H9 (cell line): ENCODE results near the gene ACTN4. TPM values are rescaled to one million over a fixed set of nuclear protein-coding genes. Genes with fewer than 3 reads are reported as not detected.

Source experiments
- DNase-seq: peaks from one replicate; pipeline ENCODE4 v3.0.0-alpha.2; 2017
- H2AFZ ChIP-seq: one replicate; pipeline ENCODE4 v1.6.1; 2013; ENCODE audit warnings: mild to moderate bottlenecking, low read length, control low read depth, moderate library complexity
- H2AK5ac ChIP-seq: 2 replicates; pipeline ENCODE4 v1.6.1; 2013; ENCODE audit warnings: low read length, control low read depth, mixed read lengths; ENCODE audit not compliant: insufficient read length
- H2BK120ac ChIP-seq: one replicate; pipeline ENCODE4 v1.6.1; 2013; ENCODE audit warnings: low read depth, mild to moderate bottlenecking, low read length, control low read depth, inconsistent platforms; ENCODE audit not compliant: poor library complexity, severe bottlenecking
- H2BK12ac ChIP-seq: 2 replicates; pipeline ENCODE4 v1.6.1; 2013; ENCODE audit warnings: low read length, control low read depth, mixed read lengths, low read depth; ENCODE audit not compliant: insufficient read length
- H2BK15ac ChIP-seq: 2 replicates; pipeline ENCODE4 v1.6.1; 2013; ENCODE audit warnings: low read depth, low read length, control low read depth
- H2BK20ac ChIP-seq: one replicate; pipeline ENCODE4 v1.6.1; 2013; ENCODE audit warnings: low read depth, mild to moderate bottlenecking, low read length, control low read depth, inconsistent platforms; ENCODE audit not compliant: poor library complexity, severe bottlenecking
- H2BK5ac ChIP-seq: 2 replicates; pipeline ENCODE4 v1.6.1; 2013; ENCODE audit warnings: low read length, control low read depth, mixed read lengths; ENCODE audit not compliant: insufficient read length
- H3K14ac ChIP-seq: 2 replicates; pipeline ENCODE4 v1.6.1; 2013; ENCODE audit warnings: low read length, control low read depth; ENCODE audit not compliant: insufficient read depth
- H3K18ac ChIP-seq: 2 replicates; pipeline ENCODE4 v1.6.1; 2013; ENCODE audit warnings: low read depth, mild to moderate bottlenecking, mixed read lengths, low read length, control low read depth; ENCODE audit not compliant: insufficient read length
- H3K23ac ChIP-seq: 2 replicates; pipeline ENCODE4 v1.6.1; 2013; ENCODE audit warnings: low read length, control low read depth, mixed read lengths, low read depth; ENCODE audit not compliant: insufficient read length
- H3K23me2 ChIP-seq: 2 replicates; pipeline ENCODE4 v1.6.1; 2013; ENCODE audit warnings: low read depth, mild to moderate bottlenecking, mixed read lengths, low read length, control low read depth; ENCODE audit not compliant: insufficient read length, poor library complexity, severe bottlenecking
- H3K27ac ChIP-seq: 2 replicates; pipeline ENCODE4 v1.5.1; 2013; ENCODE audit warnings: low read length, control low read depth, mixed read lengths, low read depth; ENCODE audit not compliant: insufficient read length
- H3K27me3 ChIP-seq: 2 replicates; pipeline ENCODE4 v1.6.1; 2013; ENCODE audit warnings: low read length, control low read depth, inconsistent platforms; ENCODE audit not compliant: insufficient read depth
- H3K4ac ChIP-seq: 2 replicates; pipeline ENCODE4 v1.6.1; 2013; ENCODE audit warnings: low read depth, mild to moderate bottlenecking, control low read depth, inconsistent platforms, low read length, moderate library complexity
- H3K4me1 ChIP-seq: 2 replicates; pipeline ENCODE4 v1.6.1; 2013; ENCODE audit warnings: low read length, control low read depth, inconsistent platforms; ENCODE audit not compliant: insufficient read depth
- H3K4me2 ChIP-seq: 2 replicates; pipeline ENCODE4 v1.6.1; 2013; ENCODE audit warnings: low read length, control low read depth, mixed read lengths; ENCODE audit not compliant: insufficient read length, insufficient read depth
- H3K56ac ChIP-seq: 2 replicates; pipeline ENCODE4 v1.6.1; 2013; ENCODE audit warnings: low read depth, mild to moderate bottlenecking, mixed read lengths, low read length, control low read depth; ENCODE audit not compliant: insufficient read length
- H3K79me1 ChIP-seq: 2 replicates; pipeline ENCODE4 v1.6.1; 2013; ENCODE audit warnings: low read depth, mild to moderate bottlenecking, moderate library complexity, low read length, control low read depth, inconsistent platforms; ENCODE audit not compliant: insufficient read depth, poor library complexity, severe bottlenecking
- H3K79me2 ChIP-seq: 2 replicates; pipeline ENCODE4 v1.6.1; 2013; ENCODE audit warnings: low read length, control low read depth, inconsistent platforms; ENCODE audit not compliant: insufficient read depth
- H3K9ac ChIP-seq: 2 replicates; pipeline ENCODE4 v1.6.1; 2013; ENCODE audit warnings: low read length, control low read depth, mixed read lengths; ENCODE audit not compliant: insufficient read length; ENCODE audit errors: extremely low read depth
- H3K9me3 ChIP-seq: one replicate; pipeline ENCODE4 v1.6.1; 2013; ENCODE audit warnings: low read depth, low read length, inconsistent platforms; ENCODE audit not compliant: control insufficient read depth
- H3T11ph ChIP-seq: one replicate; pipeline ENCODE4 v1.6.1; 2013; ENCODE audit warnings: mild to moderate bottlenecking, low read length, control low read depth, inconsistent platforms
- H4K20me1 ChIP-seq: one replicate; pipeline ENCODE4 v1.6.1; 2013; ENCODE audit not compliant: control insufficient read depth, insufficient read length, insufficient read depth
- H4K5ac ChIP-seq: 2 replicates; pipeline ENCODE4 v1.6.1; 2013; ENCODE audit warnings: low read depth, mild to moderate bottlenecking, mixed read lengths, low read length, control low read depth; ENCODE audit not compliant: insufficient read length
- H4K8ac ChIP-seq: replicated peaks from 2 replicates; pipeline ENCODE4 v1.6.1; 2013; ENCODE audit warnings: low read length, control low read depth, mixed read lengths, low read depth; ENCODE audit not compliant: insufficient read length
- H4K91ac ChIP-seq: 2 replicates; pipeline ENCODE4 v1.6.1; 2013; ENCODE audit warnings: low read depth, mild to moderate bottlenecking, moderate library complexity, mixed read lengths, low read length, control low read depth; ENCODE audit not compliant: insufficient read length
- H3K27ac Mint-ChIP-seq, 3 experiments: 2 replicates in 2 of 3; 3 replicates in 1 of 3; pipeline ENCODE4 v1.8.0; 2020 to 2021; ENCODE audit warnings: mixed read lengths in 3 of 3, mild to moderate bottlenecking in 1 of 3, moderate library complexity in 1 of 3
- H3K27me3 Mint-ChIP-seq: 2 replicates; pipeline ENCODE4 v1.8.0; 2021; ENCODE audit warnings: low read depth, mild to moderate bottlenecking, moderate library complexity, mixed read lengths
- H3K36me3 Mint-ChIP-seq, 3 experiments: 2 replicates in 2 of 3; 3 replicates in 1 of 3; pipeline ENCODE4 v1.8.0; 2020 to 2021; ENCODE audit warnings: low read depth in 3 of 3, mixed read lengths in 3 of 3; ENCODE audit not compliant: insufficient read depth in 1 of 3
- H3K4me1 Mint-ChIP-seq, 2 experiments: 2 replicates each; pipeline ENCODE4 v1.8.0; 2020; ENCODE audit warnings: mixed read lengths in 2 of 2
- H3K4me3 Mint-ChIP-seq, 2 experiments: 2 replicates in 1 of 2; 3 replicates in 1 of 2; pipeline ENCODE4 v1.8.0; 2020 to 2021; ENCODE audit warnings: mild to moderate bottlenecking in 2 of 2, mixed read lengths in 2 of 2, moderate library complexity in 1 of 2
- H3K9me3 Mint-ChIP-seq, 2 experiments: 2 replicates in 1 of 2; 3 replicates in 1 of 2; pipeline ENCODE4 v1.8.0; 2020; ENCODE audit warnings: mild to moderate bottlenecking in 2 of 2, mixed read lengths in 2 of 2, moderate library complexity in 1 of 2
- CTCF ChIP-seq: fragments of 200-600 bp; sonication (generic); conservative IDR thresholded peaks from 3 replicates; pipeline ENCODE4 v1.8.0; 2021; ENCODE audit warnings: antibody characterized with exemption, mild to moderate bottlenecking
- WGBS: extraction: QIAGEN DNeasy Blood & Tissue Kit; methylation state at CpG from one replicate; pipeline ENCODE4 v1.1.7; 2013; ENCODE audit warnings: missing lambda C conversion rate, low lambda C conversion rate, mixed read lengths; ENCODE audit not compliant: insufficient read length; ENCODE audit errors: extremely low coverage; 5-methylcytosine and 5-hydroxymethylcytosine counted together
- total RNA-seq: library from RNA; stranded (reverse); gene quantifications from 2 replicates; pipeline ENCODE4 v1.2.1, GENCODE V29; 2021

Gene ACTN4
- total RNA-seq, 1 experiment from 2014 or later = 369 TPM

GRCh38 chr19:38665950-38666662 is 18.7 kb downstream of the ACTN4 start:
- Histone ChIP-seq H3K27me3 (no peaks in the 10 kb centered on the region), H3K4me1 (peaks cover 49% of the 10 kb centered on the region), H3K27ac (peak overlapping the region; percentile 93), H3K9me3 (no peaks in the 10 kb centered on the region), H4K91ac (peak overlapping the region; percentile 22), H3K56ac (no peak overlapping the region), H3K14ac (peak overlapping the region; percentile 94), H2BK5ac (peak overlapping the region; percentile 51), H2BK15ac (no peak overlapping the region), H2BK120ac (peak overlapping the region; percentile 62), H3K23ac (no peak overlapping the region), H3K23me2 (no peaks in the 10 kb centered on the region), H3K4me2 (peak overlapping the region; percentile 15), H3T11ph (peak overlapping the region; percentile 1), H2BK12ac (peak overlapping the region; percentile 47), H2BK20ac (no peak overlapping the region), H3K18ac (peak overlapping the region; percentile 85), H2AK5ac (no peak overlapping the region), H3K4ac (peak overlapping the region; percentile 69; the same call in 1 of the 2 replicates), H4K8ac (no peak overlapping the region), H3K79me1 (peaks cover 4% of the 10 kb centered on the region), H4K5ac (no peak overlapping the region), H4K20me1 (no peaks in the 10 kb centered on the region), H3K79me2 (peaks cover 44% of the 10 kb centered on the region; the same call in 1 of the 2 replicates), H2AFZ (no peak overlapping the region), H3K9ac (peak overlapping the region; percentile 59)
- Mint-ChIP-seq H3K27me3 (no peaks in the 10 kb centered on the region), H3K4me1 (peaks cover 90 to 92% of the 10 kb centered on the region in 2 experiments), H3K4me3 (peak overlapping the region; percentile 18 to 69), H3K27ac (peak overlapping the region; percentile 95 to 97 (median 96)), H3K9me3 (no peaks in the 10 kb centered on the region; a peak in 1 of 5 replicates), H3K36me3 (peaks cover 10 to 18% (median 12%) of the 10 kb centered on the region in 3 experiments)
- no peak for TF ChIP-seq CTCF
- DNase-seq = peak; percentile 91
- WGBS = no CpG with 5 or more reads among the region's 19 CpGs
